GM21723 (cell line): ENCODE results near the gene UGGT1.

ENCODE experiments used
- ATAC-seq: cut with Tn5 transposase; IDR thresholded peaks from one replicate; pipeline ENCODE4 v1.9.1; 2021; ENCODE audit warnings: mild to moderate bottlenecking, moderate library complexity; ENCODE audit not compliant: unreplicated experiment

Gene UGGT1

DNA sequence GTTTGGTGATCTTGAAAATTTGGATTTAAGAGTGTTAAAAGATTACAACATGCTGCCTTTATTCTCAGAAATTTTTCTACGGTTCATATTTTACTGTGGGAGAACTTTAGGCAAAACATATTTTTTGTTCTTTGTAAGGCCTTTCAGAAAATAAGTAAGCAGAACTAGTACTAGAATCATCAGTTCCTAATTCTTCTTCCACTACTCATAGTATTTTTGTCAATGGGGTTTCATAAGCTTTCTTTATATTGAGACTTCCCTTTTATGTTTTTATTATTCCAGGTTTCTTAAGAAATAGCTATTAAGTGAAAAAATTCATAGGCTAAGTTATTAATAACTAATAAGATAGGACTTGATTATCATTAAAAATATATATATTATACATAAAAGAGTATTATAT lies 12.4 kb downstream of the UGGT1 start:
- no peak for ATAC-seq

- ATAC-seq = no peak
Observed at GRCh38 chr2:128105072-128105471, 14.1 kb downstream of the UGGT1 start.

DNA sequence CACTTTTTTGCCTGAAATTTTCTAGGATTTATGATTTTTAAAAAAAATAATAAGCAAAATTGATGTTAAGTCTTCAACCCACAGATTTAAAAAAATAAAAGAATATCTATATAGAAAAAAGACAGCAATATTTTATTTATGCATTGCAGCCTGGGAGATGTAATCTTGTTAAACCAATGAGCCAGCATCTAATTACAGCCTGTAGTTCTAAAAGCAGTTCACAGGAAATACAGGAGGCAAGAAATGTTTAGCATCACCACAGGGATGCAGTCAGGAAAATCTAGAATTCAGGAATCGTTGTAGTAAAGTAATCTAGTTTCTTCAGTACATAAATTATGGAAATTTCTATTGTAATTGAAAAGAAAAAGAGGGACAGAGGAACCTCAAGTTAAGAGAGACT lies 17.2 kb downstream of the UGGT1 start:
- ATAC-seq = no peak

DNA sequence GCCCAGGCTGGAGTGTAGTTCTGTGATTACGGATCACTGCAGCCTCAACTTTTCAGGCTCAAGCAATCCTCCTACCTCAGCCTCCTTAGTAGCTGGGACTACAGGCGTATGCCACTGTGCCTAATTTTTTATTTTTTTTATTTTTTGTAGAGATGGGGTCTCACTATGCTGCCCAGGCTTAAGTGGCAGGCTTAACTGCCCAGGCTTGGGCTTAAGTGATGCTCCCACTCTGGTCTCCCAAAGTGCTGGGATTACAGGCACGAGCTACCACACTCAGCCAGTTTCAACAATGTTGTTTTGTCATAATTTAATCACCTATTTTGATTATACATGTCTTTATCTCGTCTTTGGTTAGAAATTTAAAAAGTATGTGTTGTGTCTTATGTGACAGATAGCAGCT lies 18.2 kb downstream of the UGGT1 start:
- no peak for ATAC-seq

DNA sequence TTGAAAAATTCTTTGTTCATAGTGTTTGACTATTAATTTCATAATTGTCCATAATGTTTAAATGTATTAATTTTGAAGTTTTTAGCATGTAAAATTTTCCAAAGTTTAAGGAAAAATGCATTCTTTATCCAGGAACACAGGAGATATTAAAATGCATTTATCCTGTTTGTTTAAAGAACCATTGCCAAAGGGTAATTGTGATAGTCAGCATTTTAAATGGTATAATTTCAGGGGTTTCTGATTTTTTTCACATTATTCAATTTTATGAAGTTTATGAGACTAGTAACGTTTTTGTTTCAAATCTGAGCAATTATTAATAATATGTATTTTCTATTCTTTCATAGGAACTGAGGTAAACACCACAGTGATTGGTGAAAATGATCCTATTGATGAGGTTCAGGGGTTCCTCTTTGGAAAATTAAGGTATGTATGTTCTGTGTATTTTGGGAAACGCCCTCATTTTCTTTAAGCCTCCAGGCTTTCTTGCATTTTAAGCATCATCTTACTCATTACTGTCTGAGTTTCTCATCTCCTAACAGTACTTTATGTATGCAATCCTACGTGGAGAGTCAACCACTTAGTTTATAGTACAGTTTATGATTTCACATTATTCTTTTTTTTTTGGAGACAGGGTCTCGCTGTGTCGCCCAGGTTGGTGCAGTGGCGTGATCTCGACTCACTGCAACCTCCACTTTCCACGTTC lies 25.1 kb downstream of the UGGT1 start:
- no peak for ATAC-seq

- ATAC-seq = no peak
Observed at GRCh38 chr2:128134573-128134972, 43.6 kb downstream of the UGGT1 start.

DNA sequence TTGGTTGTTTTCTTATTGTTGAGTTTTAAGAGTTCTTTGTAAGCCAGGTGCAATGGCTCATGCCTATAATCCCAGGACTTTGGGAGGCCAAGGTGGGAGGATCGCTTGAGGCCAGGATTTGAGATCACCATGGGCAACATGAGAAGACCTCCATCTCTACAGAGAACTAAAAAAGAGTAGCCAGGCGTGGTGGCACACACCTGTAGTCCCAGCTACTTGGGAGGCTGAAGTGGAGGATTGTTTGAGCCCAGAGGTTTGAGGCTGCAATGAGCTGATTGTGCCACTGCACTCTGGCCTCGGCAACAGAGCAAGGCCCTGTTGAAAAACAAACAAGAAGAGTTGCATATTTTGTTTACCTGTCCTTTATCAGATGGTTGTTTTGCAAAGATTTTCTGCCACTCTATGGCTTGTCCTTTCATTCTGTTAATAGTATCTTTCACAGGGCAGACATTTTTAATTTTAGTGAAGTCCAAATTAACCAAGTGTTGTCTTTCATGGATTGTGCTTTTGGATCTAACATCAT lies 46.2 kb downstream of the UGGT1 start:
- ATAC-seq = no peak

- ATAC-seq = no peak
Observed at GRCh38 chr2:128139624-128140023, 48.6 kb downstream of the UGGT1 start.

DNA sequence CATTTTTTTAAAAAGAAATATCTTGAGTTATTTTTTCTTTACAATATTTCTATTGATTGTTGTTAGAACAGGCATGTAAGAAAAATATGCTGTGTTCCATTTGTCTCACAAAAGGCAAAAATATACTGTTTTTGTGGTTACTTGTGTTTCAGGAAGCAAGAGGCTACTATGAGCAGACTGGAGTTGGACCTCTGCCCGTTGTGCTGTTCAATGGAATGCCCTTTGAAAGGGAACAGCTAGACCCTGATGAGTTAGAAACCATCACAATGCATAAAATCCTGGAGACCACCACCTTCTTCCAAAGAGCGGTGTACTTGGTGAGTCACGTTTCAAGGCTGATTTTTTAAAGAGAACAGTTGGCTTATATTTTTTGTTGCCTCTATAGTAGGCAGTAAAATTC lies 54.7 kb downstream of the UGGT1 start:
- no peak for ATAC-seq

DNA sequence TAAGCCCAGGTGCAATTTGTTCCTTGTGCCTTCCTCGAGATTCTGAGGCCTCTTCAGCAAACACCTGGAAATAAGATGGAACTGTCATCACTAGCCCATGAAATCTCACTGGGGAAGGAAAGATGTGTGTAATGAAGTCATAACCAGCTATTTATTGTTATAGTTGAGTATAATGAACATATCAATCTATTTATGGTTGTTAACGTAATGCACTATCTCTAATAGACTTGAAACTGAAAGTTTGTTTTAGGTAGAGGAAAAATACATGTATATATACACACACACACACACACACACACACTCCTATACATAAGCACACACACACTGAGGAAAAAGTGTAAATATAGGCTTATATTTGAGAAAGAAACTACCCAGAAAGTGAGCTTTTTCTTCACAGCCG lies 62.8 kb downstream of the UGGT1 start:
- no peak for ATAC-seq

DNA sequence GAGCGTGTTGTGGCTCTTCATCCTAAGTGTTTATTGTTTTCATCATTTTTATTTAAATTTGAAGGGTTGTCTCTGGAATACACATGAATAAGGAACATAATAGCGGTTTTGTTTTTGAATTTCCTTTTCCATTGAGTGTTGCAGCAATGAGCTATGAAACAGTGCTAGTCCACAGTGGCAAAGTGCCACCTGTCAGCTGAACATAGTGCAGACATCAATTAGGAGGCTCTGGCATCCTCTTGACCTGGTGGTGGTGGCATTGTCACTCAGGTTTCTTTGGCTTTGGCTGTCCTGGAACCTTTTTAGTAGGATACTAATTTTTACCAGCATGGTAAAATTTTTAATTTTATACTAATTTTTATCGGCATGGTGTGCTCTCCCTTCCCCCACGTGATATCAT lies 63.2 kb downstream of the UGGT1 start:
- no peak for ATAC-seq

DNA sequence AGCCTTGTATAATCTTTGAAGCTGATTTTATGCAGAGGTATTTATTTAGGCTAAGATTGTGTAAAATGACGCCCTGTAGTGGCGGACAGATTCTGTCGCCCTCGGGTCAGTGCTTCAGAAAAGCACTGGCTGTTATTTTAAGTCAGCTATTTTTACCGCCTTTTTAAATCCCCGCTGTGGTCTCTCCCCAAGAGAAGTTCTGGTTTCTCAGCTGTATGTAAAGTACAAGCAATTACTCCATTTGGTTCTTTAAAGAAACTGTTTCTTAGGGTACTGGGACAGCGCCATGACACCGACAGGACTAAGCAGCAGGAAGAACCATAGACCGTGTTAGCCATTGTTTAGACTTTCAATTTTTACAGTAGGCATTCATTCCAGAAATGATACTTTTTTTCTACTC lies 65.0 kb downstream of the UGGT1 start:
- no peak for ATAC-seq

GRCh38 chr2:128156812-128157211 lies 65.8 kb downstream of the UGGT1 start:
- no peak for ATAC-seq

GRCh38 chr2:128157644-128158043 lies 66.6 kb downstream of the UGGT1 start:
- no peak for ATAC-seq

- ATAC-seq = no peak
Observed at GRCh38 chr2:128158176-128158575, 67.2 kb downstream of the UGGT1 start.

GRCh38 chr2:128159437-128159836 lies 68.4 kb downstream of the UGGT1 start:
- no peak for ATAC-seq

DNA sequence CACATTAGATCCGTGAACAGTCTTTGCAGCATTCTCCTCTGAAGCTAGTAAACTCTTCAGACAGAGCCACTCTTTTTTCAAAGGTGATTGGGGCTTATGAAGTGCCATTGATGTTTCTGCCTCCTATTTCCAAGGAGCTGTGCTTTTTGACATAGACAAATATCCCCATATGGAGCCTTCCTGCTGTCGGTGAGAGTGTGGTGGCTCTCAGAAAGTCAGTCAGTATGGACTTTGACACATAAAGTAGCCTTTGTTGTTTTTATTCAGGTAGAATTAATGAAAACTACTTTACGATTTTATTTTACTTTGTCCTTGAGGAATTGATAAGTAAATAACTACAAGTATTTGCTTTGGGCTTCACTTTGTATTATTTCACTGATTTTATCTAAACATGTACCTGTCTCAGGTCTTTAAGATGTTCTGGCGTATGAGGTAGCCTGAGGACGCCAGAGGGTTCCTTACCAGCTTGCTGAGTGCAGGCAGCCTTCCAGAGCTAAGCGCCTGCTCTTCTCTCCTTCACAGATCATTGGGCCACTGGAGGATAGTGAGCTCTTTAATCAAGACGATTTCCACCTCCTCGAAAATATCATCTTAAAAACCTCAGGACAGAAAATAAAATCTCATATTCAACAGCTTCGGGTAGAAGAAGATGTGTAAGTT lies 69.7 kb downstream of the UGGT1 start:
- no peak for ATAC-seq

DNA sequence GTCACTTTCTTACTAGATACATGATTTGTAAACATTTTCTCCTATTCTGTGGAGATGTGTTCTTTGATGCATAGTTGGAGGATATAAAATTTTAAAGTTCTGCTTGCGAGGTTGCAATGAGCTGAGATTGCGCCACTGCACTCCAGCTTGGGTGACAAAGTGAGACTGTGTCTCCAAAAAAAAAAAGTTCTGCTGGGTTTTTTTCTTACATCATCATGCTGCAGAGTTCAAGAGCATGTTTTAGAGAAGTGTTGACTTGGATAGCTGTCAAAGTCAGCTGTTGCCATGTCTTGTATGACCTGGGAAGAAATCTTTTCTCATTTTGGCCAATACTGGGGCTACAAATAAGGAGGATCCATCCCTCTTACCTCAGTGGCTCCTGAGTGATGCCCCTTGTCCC lies 71.3 kb downstream of the UGGT1 start:
- no peak for ATAC-seq

GRCh38 chr2:128164311-128164710 lies 73.3 kb downstream of the UGGT1 start:
- no peak for ATAC-seq

DNA sequence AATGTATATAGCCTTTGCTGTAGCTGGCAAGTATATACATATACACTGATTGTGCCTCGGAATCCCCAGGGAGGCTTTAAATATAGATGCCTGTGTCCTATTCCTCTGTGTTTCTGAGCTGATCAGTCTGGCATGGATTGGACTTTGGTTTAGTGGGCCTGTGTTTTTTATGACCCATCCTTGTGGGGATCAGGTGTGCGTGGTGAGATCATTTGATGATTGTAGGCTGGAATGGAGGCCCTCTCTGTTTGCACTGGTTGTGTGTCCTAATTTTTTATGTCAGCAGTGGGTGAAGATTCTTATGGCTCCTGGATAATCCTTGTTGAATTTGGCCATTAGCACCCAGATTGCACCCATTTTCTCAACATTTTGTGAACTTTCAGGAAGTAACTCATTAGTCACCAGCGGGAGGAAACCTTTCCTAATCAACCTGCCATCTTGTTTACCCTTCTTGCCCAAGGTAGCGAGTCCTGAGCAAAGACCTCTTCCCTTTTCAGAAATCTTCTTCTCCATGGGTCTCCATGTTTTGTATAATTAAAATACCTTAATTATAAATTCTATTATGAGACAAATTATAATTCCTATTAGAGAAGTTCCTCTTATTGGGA lies 75.8 kb downstream of the UGGT1 start:
- no peak for ATAC-seq

GRCh38 chr2:128169094-128169493 lies 78.1 kb downstream of the UGGT1 start:
- ATAC-seq = no peak

DNA sequence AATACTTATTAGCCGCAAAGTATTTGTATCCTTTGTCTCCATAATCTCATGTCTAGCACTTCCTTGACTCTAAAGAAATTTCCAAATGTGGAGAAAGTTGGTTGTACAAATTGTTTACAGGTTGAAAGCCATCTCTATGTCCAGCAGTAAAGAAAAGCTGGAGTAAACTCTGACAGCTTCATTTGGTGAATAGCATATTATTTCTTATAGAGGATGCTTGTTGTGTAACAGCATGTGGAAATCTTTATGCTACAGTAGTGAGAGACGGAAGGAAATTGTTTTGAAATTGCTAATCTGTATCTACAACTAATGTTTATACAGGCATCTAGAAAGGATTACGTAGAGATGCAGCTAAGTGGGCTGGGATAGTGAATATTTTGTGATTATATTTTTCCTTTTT lies 78.5 kb downstream of the UGGT1 start:
- no peak for ATAC-seq
